Esophagus muscularis mucosa (tissue), 4 donors: ENCODE data around the gene OVAAL. TPM values are rescaled to one million over a fixed set of nuclear protein-coding genes. Genes with fewer than 3 reads are reported as not detected.

ENCODE experiments used
- DNase-seq: peaks from one replicate; pipeline ENCODE4 v3.0.0-alpha.2; 2017; ENCODE audit errors: extremely low spot score
- H3K27ac ChIP-seq, 4 donors: fragments of 200-600 bp; sonication (generic); replicated peaks in 1 of 4; 1 replicate in 3 of 4; 2 replicates in 1 of 4; pipeline ENCODE4 v1.5.1; 2016 to 2019; ENCODE audit warnings: mild to moderate bottlenecking in 1 of 4
- H3K27me3 ChIP-seq, 4 donors: fragments of 200-600 bp; sonication (generic); one replicate each; pipeline versions ENCODE4 v1.5.1 to v1.6.0; 2016 to 2019
- H3K36me3 ChIP-seq, 4 donors: fragments of 200-600 bp; sonication (generic); one replicate each; pipeline ENCODE4 v1.5.1; 2016 to 2019
- H3K4me1 ChIP-seq, 4 donors: fragments of 200-600 bp; sonication (generic); one replicate each; pipeline ENCODE4 v1.5.1; 2016 to 2019
- H3K4me3 ChIP-seq, 4 donors: fragments of 200-600 bp; sonication (generic); 1 replicate in 2 of 4; 2 replicates in 2 of 4; pipeline ENCODE4 v1.5.1; 2016 to 2019; ENCODE audit warnings: mild to moderate bottlenecking in 4 of 4, moderate library complexity in 1 of 4
- H3K9me3 ChIP-seq, 4 donors: fragments of 200-600 bp; sonication (generic); 1 replicate in 3 of 4; 2 replicates in 1 of 4; pipeline ENCODE4 v1.5.1; 2016 to 2019
- EP300 ChIP-seq: sonication (generic); formaldehyde crosslinking; IDR thresholded peaks from one replicate; pipeline ENCODE4 v1.6.1; 2017; ENCODE audit warnings: antibody characterized with exemption
- POLR2A ChIP-seq: fragments of 450-650 bp; IDR thresholded peaks from one replicate; pipeline ENCODE4 v1.6.1; 2017; ENCODE audit warnings: antibody characterized with exemption, moderate library complexity, mild to moderate bottlenecking, low read depth
- POLR2AphosphoS5 ChIP-seq, 2 donors: sonication (generic); formaldehyde crosslinking; IDR thresholded peaks; one replicate each; pipeline ENCODE4 v1.6.1; 2017; ENCODE audit warnings: antibody characterized with exemption in 2 of 2
- WGBS: methylation state at CpG from one replicate; pipeline ENCODE4 v1.1.5; 2018; 5-methylcytosine and 5-hydroxymethylcytosine counted together
- intact Hi-C: fragments of 100-400 bp; cut with DNase I; formaldehyde crosslinking; loops from one replicate; pipeline ENCODE4 v1.15.1; 2023
- total RNA-seq, 4 donors: library from RNA; depleted of rRNA; stranded (reverse); fragments of >200 nt; gene quantifications; one replicate each; pipeline versions ENCODE4 v1.1.0 to v1.2.1, GENCODE V29; 2016
- TF ChIP-seq, protein P1 (sequence below), 3 experiments: fragments of 200-600 bp in 2 of 3; fragments of 450-650 bp in 1 of 3; sonication (generic) in 2 of 3; IDR thresholded peaks; one replicate each; pipeline ENCODE4 v1.5.1; 2017 to 2019; ENCODE audit warnings: antibody characterized with exemption in 3 of 3, mild to moderate bottlenecking in 2 of 3, moderate library complexity in 1 of 3

OVAAL gene
- total RNA-seq, 4 donors from 2014 or later, result not detected

DNA sequence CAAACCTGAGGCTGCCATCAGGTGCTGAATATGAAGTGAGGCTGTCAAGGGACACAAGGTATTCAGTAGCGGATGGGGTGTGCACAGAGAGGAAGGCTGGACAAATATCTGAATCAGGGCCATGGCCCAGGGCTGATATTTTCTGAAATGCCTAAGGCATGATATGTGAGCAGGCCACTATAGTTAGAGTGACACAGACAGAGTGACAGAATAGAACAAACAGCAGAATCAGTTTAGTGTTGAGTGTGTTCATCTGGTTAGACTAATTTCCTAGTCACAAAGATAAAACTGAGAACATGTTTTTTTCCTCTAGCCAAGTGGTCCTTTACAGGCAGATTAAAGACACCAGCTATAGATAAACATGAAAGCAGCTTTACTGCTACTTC is 3.9 kb downstream of the OVAAL start:
- Histone ChIP-seq H3K4me3 (no peak overlapping the region), H3K27ac (no peak overlapping the region), H3K9me3 (no peaks in the 10 kb centered on the region), H3K4me1 (peaks cover 0 to 51% (median 4%) of the 10 kb centered on the region in 4 donors), H3K36me3 (no peaks in the 10 kb centered on the region), H3K27me3 (no peaks in the 10 kb centered on the region)
- intact Hi-C loops, result no loop called here
- TF ChIP-seq, protein P1, sequence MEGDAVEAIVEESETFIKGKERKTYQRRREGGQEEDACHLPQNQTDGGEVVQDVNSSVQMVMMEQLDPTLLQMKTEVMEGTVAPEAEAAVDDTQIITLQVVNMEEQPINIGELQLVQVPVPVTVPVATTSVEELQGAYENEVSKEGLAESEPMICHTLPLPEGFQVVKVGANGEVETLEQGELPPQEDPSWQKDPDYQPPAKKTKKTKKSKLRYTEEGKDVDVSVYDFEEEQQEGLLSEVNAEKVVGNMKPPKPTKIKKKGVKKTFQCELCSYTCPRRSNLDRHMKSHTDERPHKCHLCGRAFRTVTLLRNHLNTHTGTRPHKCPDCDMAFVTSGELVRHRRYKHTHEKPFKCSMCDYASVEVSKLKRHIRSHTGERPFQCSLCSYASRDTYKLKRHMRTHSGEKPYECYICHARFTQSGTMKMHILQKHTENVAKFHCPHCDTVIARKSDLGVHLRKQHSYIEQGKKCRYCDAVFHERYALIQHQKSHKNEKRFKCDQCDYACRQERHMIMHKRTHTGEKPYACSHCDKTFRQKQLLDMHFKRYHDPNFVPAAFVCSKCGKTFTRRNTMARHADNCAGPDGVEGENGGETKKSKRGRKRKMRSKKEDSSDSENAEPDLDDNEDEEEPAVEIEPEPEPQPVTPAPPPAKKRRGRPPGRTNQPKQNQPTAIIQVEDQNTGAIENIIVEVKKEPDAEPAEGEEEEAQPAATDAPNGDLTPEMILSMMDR (IDR thresholded peaks at IDR 0.05), result no peak
- TF ChIP-seq POLR2A, result no peak
- TF ChIP-seq EP300, result no peak
- no peak for TF ChIP-seq POLR2AphosphoS5 (IDR thresholded peaks at IDR 0.05)
- WGBS, result 100% methylated on average over 1 of the region's 1 CpG
- DNase-seq, result no peak

GRCh38 chr1:180563026-180563827 is 4.5 kb downstream of the OVAAL start:
- H3K27me3 ChIP-seq, result no peaks in the 10 kb centered on the region
- H3K4me3 ChIP-seq, result no peak overlapping the region
- no peak overlapping the region for H3K27ac ChIP-seq
- H3K9me3 ChIP-seq, result no peaks in the 10 kb centered on the region
- no peak for TF ChIP-seq EP300
- TF ChIP-seq POLR2AphosphoS5 (IDR thresholded peaks at IDR 0.05), result no peak
- TF ChIP-seq, protein P1 (IDR thresholded peaks at IDR 0.05), result no peak
- TF ChIP-seq POLR2A, result no peak
- intact Hi-C loops, result no loop called here
- peaks cover 0 to 51% (median 4%) of the 10 kb centered on the region in 4 donors for H3K4me1 ChIP-seq
- H3K36me3 ChIP-seq, result no peaks in the 10 kb centered on the region
- DNase-seq, result no peak
- WGBS, result 84% methylated on average over 14 of the region's 14 CpGs

- TF ChIP-seq POLR2AphosphoS5 (IDR thresholded peaks at IDR 0.05), result no peak
- TF ChIP-seq POLR2A, result no peak
- TF ChIP-seq, protein P1 (IDR thresholded peaks at IDR 0.05), result no peak
- TF ChIP-seq EP300, result no peak
- H3K27me3 ChIP-seq, result no peaks in the 10 kb centered on the region
- no peak overlapping the region for H3K27ac ChIP-seq
- H3K36me3 ChIP-seq, result no peaks in the 10 kb centered on the region
- no peak overlapping the region for H3K4me3 ChIP-seq
- peaks cover 0 to 48% (median 4%) of the 10 kb centered on the region in 4 donors for H3K4me1 ChIP-seq
- intact Hi-C loops, result no loop called here
- no peak for DNase-seq
- no peaks in the 10 kb centered on the region for H3K9me3 ChIP-seq
- 75% methylated on average over 4 of the region's 4 CpGs for WGBS
Measured at GRCh38 chr1:180565121-180565871, 6.5 kb downstream of the OVAAL start.

GRCh38 chr1:180566026-180566425 is 7.3 kb downstream of the OVAAL start:
- Histone ChIP-seq H3K36me3 (no peaks in the 10 kb centered on the region), H3K4me3 (no peak overlapping the region), H3K27me3 (no peaks in the 10 kb centered on the region), H3K9me3 (no peaks in the 10 kb centered on the region), H3K4me1 (peaks cover 0 to 44% (median 4%) of the 10 kb centered on the region in 4 donors), H3K27ac (no peak overlapping the region)
- no peak for DNase-seq
- no peak for TF ChIP-seq EP300
- no peak for TF ChIP-seq POLR2A
- intact Hi-C loops, result no loop called here
- WGBS, result 67% methylated on average over 6 of the region's 6 CpGs

GRCh38 chr1:180566495-180566894 is 7.7 kb downstream of the OVAAL start:
- intact Hi-C loops, result no loop called here
- H3K27ac ChIP-seq, result no peak overlapping the region
- H3K36me3 ChIP-seq, result no peaks in the 10 kb centered on the region
- no peak for DNase-seq
- no peak overlapping the region for H3K4me3 ChIP-seq
- H3K27me3 ChIP-seq, result no peaks in the 10 kb centered on the region
- TF ChIP-seq, protein P1 (IDR thresholded peaks at IDR 0.05), result no peak
- TF ChIP-seq POLR2A, result no peak
- TF ChIP-seq EP300, result no peak
- no peak for TF ChIP-seq POLR2AphosphoS5 (IDR thresholded peaks at IDR 0.05)
- peaks cover 0 to 40% (median 6%) of the 10 kb centered on the region in 4 donors for H3K4me1 ChIP-seq
- 56% methylated on average over 1 of the region's 1 CpG for WGBS
- no peaks in the 10 kb centered on the region for H3K9me3 ChIP-seq
